Right lobe of liver (tissue), 6 donors: ENCODE data around the gene CLIC1. TPM values are rescaled to one million over a fixed set of nuclear protein-coding genes. Genes with fewer than 3 reads are reported as not detected.

Experiments used
- ATAC-seq, 4 donors: fragments of 200-7000 bp; cut with Tn5 transposase; one replicate each; pipeline ENCODE4 v1.9.1; 2020; ENCODE audit warnings: mild to moderate bottlenecking in 4 of 4, moderate library complexity in 4 of 4
- DNase-seq, 3 donors: peaks; one replicate each; pipeline ENCODE4 v3.0.0-alpha.2; 2020
- H3K27ac ChIP-seq, 3 donors: fragments of 200-600 bp; one replicate each; pipeline ENCODE4 v1.8.0; 2022
- H3K27me3 ChIP-seq, 2 donors: fragments of 200-600 bp; one replicate each; pipeline ENCODE4 v1.8.0; 2022
- H3K36me3 ChIP-seq, 4 donors: fragments of 200-600 bp; sonication (generic) in 1 of 4; one replicate each; pipeline versions ENCODE4 v1.5.1 to v1.8.0; 2017 to 2022; ENCODE audit warnings: control low read depth in 1 of 4
- H3K4me1 ChIP-seq, 4 donors: fragments of 200-600 bp; sonication (generic) in 1 of 4; one replicate each; pipeline versions ENCODE4 v1.5.1 to v1.8.0; 2017 to 2022; ENCODE audit warnings: control low read depth in 1 of 4
- H3K4me3 ChIP-seq, 3 donors: fragments of 200-600 bp; one replicate each; pipeline ENCODE4 v1.8.0; 2022
- H3K9me3 ChIP-seq, 4 donors: fragments of 200-600 bp; sonication (generic) in 1 of 4; one replicate each; pipeline versions ENCODE4 v1.5.1 to v1.8.0; 2017 to 2022; ENCODE audit warnings: control low read depth in 1 of 4
- CTCF ChIP-seq, 4 donors: fragments of 200-600 bp in 3 of 4; fragments of 450-650 bp in 1 of 4; IDR thresholded peaks; one replicate each; pipeline versions ENCODE4 v1.5.1 to v1.8.0; 2016 to 2022; ENCODE audit warnings: antibody characterized with exemption in 4 of 4, mild to moderate bottlenecking in 2 of 4
- POLR2A ChIP-seq: fragments of 450-650 bp; IDR thresholded peaks from one replicate; pipeline ENCODE4 v1.6.1; 2017; ENCODE audit warnings: antibody characterized with exemption, mild to moderate bottlenecking
- WGBS: methylation state at CpG from one replicate; pipeline ENCODE4 v1.1.6; 2018; ENCODE audit warnings: low coverage, low lambda C conversion rate; ENCODE audit not compliant: insufficient coverage; ENCODE audit errors: missing lambda C conversion rate; 5-methylcytosine and 5-hydroxymethylcytosine counted together
- intact Hi-C, 2 donors: fragments of 100-400 bp; cut with DNase I; formaldehyde crosslinking; loops; one replicate each; pipeline versions ENCODE4 v1.11.2 to v1.14.1; 2022
- total RNA-seq, 6 experiments: library from RNA; depleted of rRNA in 2 of 6; stranded (reverse); fragments of >200 nt in 2 of 6; fragmentation: NEBNext Ultra II Directional in 3 of 6; extraction: Animal tissue kit (Norgen Biotek cat#: 25700) in 3 of 6; gene quantifications; one replicate each; pipeline versions ENCODE4 v1.1.0 to v1.2.4, GENCODE V29; 2016 to 2023
- donor health status: DM: no; HTN: yes; CAD: no.
- donor health status: DM: no; HTN: no; CAD: no.
- donor health status: DM: no; HTN: no; CAD: no.
- donor health status: DM: no; HTN: yes; CAD: no.
- donor health status: DM: no; HTN: yes; CAD: no.

Gene CLIC1
- total RNA-seq, 6 experiments from 2014 or later: 36.7 to 123 (median 62.0) TPM

GRCh38 chr6:31762878-31763618 is 26.7 kb upstream of the CLIC1 start:
- intact Hi-C loops: loop anchor here (10.0 kb wide), 2 partner anchors 48 to 78 kb away; partner anchors contain the start of genes LY6G5C (in 2 of the 2) and LY6G6D (in 1 of the 2)
- Histone ChIP-seq H3K27ac (no peak overlapping the region), H3K4me3 (no peak overlapping the region), H3K4me1 (no peaks in the 10 kb centered on the region), H3K27me3 (no peaks in the 10 kb centered on the region), H3K9me3 (no peaks in the 10 kb centered on the region), H3K36me3 (no peaks in the 10 kb centered on the region)
- DNase-seq: no peak
- 50% methylated on average over 1 of the region's 8 CpGs for WGBS
- ATAC-seq: peak in 1 of 4 donors; percentile 19
- no peak for TF ChIP-seq CTCF (IDR thresholded peaks at IDR 0.05)
- no peak for TF ChIP-seq POLR2A

- H3K36me3 ChIP-seq: no peaks in the 10 kb centered on the region
- no peaks in the 10 kb centered on the region for H3K9me3 ChIP-seq
- no peak for TF ChIP-seq POLR2A
- no peak for TF ChIP-seq CTCF (IDR thresholded peaks at IDR 0.05)
- H3K27ac ChIP-seq: no peak within 1 kb of the TSS
- H3K4me3 ChIP-seq: no peak within 1 kb of the TSS
- WGBS: 86% methylated on average over 4 of the region's 4 CpGs
- intact Hi-C loops: loop anchor here (10.0 kb wide), 2 partner anchors 48 to 78 kb away; partner anchors contain the start of genes LY6G5C (in 2 of the 2) and LY6G6D (in 1 of the 2)
- DNase-seq: no peak
- ATAC-seq: no peak
- no peaks in the 10 kb centered on the region for H3K4me1 ChIP-seq
- no peaks in the 10 kb centered on the region for H3K27me3 ChIP-seq
Measured at GRCh38 chr6:31762356-31762755, 26.0 kb upstream of the CLIC1 start, which contains the start of gene SAPCD1. Gene SAPCD1, plus strand, starts transcription at chr6:31762656. Its CDS starts 399 bp downstream, at chr6:31763055.

- intact Hi-C loops: loop anchor here (10.0 kb wide), 2 partner anchors 47 to 77 kb away; partner anchors contain the start of genes LY6G5C (in 2 of the 2) and LY6G6D (in 1 of the 2)
- Histone ChIP-seq H3K9me3 (no peaks in the 10 kb centered on the region), H3K27me3 (no peaks in the 10 kb centered on the region), H3K36me3 (no peaks in the 10 kb centered on the region), H3K27ac (no peak overlapping the region), H3K4me1 (no peaks in the 10 kb centered on the region), H3K4me3 (no peak overlapping the region)
- ATAC-seq (no peak), DNase-seq (peak in 1 of 3 donors; percentile 27)
- TF ChIP-seq POLR2A (no peak), CTCF (IDR thresholded peaks at IDR 0.05) (no peak)
- 100% methylated on average over 1 of the region's 8 CpGs for WGBS
Measured at GRCh38 chr6:31761343-31761742, 25.0 kb upstream of the CLIC1 start.

- 95% methylated on average over 2 of the region's 5 CpGs for WGBS
- Histone ChIP-seq H3K4me1 (no peaks in the 10 kb centered on the region), H3K9me3 (no peaks in the 10 kb centered on the region), H3K4me3 (no peak overlapping the region), H3K27ac (no peak overlapping the region), H3K36me3 (no peaks in the 10 kb centered on the region), H3K27me3 (no peaks in the 10 kb centered on the region)
- intact Hi-C loops: loop anchor here (10.0 kb wide), 2 partner anchors 46 to 76 kb away; partner anchors contain the start of genes LY6G5C (in 2 of the 2) and LY6G6D (in 1 of the 2)
- DNase-seq: no peak
- no peak for ATAC-seq
- TF ChIP-seq POLR2A (no peak), CTCF (IDR thresholded peaks at IDR 0.05) (no peak)
Measured at GRCh38 chr6:31760790-31761189, 24.5 kb upstream of the CLIC1 start.
